OCI-LY3 (cell line): Measurements from ENCODE around the gene OR5V1.

Source experiments
- CTCF ChIP-seq: fragments of 200-600, 300-600 bp; sonication (generic); IDR thresholded peaks from 2 replicates; pipeline ENCODE4 v1.5.1; 2014; ENCODE audit warnings: antibody characterized with exemption, low read length, low read depth
- EZH2phosphoT487 ChIP-seq: fragments of 200-600 bp; shearing (Covaris generic); IDR thresholded peaks from 2 replicates; pipeline ENCODE4 v1.6.1; 2018; ENCODE audit warnings: antibody characterized with exemption, mixed run types, low read depth

GRCh38 chr6:29399525-29399924 lies 30.9 kb upstream of the OR5V1 start:
- no peak for TF ChIP-seq CTCF
- TF ChIP-seq EZH2phosphoT487 = no peak
